GM18858 (cell line): ENCODE results near the gene MTF1.

Experiments used
- ATAC-seq: cut with Tn5 transposase; IDR thresholded peaks from one replicate; pipeline ENCODE4 v1.9.1; 2021; ENCODE audit not compliant: unreplicated experiment

The MTF1 gene

DNA sequence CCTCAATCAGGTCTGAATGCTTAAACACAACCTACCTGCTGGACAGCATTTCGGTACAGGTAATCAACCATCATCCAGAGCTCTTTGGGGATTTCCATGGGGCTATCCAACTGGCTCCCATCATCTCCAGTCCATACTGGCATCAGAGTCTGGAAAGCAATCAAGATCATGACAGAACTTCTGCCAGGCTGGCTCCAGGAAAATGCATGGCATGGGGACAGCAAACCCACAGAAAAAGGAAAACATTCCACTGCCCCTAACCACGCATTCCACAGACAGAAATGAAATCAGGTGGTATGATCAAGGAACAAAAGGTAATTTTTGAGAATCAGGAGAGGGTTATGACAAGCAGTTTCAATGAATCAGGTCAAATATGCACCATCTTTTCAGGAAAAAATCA is 9.1 kb upstream of the MTF1 start:
- no peak for ATAC-seq

DNA sequence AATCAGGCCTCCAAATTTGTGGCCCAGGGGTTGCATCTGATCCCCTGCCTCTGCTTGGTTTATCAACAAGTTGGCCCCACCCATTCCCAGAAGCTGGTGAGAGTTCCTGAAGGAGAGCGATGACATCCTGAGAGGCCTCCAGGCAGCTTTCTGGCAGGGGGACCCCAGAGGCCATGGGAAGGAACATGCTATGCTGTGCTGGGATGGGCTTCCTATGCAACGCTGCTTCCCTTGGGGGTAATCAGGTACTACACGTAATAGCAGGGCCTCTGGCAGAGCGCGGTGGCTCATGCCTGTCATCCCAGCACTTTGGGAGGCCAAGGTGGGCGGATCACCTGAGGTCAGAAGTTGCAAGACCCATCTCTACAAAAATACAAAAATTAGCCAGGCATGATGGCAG is 8.4 kb upstream of the MTF1 start:
- ATAC-seq, result no peak

DNA sequence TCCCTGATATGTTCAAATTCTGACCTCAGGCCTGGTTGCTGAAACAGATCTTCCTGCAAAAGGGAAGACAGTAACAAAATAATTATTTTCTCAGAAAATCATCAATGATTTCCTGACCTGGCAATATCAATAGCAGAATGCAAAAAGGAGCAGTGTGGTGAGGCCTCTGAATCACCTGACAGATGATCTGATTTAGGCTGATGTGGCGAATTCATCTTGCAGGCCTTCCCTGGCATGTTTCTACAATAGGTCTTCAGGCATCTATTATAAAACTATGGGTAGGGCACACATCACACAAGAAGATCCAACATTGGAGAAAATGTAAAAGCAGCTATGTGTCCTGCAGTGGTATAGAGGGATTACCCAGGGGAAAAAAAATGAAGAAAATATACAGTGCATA is 7.1 kb upstream of the MTF1 start:
- no peak for ATAC-seq

DNA sequence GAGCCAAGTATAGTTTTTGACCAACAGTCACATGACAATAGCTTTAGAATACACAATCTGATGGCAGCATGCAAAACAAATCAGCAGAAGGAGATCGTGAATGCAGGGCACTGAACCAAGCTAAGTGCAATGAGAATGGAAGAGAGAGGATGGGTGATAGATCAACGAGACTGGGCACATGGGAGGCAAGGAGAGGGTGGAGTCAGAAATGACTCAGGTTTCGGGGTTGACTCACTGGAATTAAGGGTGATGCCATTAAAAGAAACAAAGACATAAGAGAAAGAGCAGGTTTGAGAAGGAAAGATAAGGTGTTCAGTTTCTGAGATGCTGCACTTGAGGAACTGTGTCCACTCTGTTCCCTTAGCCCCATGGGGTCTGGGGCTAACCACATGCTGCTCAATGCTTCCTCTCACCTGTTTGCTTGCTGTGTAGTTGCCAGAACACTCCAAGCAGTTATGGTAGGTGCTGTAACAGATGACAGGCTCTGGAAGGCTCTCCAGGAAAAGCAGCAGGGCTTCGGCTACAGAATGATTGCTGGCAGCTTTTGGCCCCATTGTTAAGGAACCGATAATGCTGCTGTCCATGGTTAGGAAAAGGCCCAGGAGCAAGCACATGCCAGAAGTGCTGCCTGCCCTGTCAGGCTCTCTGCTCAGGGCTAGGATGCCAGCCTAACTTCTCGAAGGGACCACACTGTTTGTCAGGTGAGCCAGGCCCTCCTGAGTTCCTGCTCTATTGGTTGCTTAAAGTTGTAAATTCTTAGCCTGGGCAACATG is 6.1 kb upstream of the MTF1 start:
- ATAC-seq, result no peak

DNA sequence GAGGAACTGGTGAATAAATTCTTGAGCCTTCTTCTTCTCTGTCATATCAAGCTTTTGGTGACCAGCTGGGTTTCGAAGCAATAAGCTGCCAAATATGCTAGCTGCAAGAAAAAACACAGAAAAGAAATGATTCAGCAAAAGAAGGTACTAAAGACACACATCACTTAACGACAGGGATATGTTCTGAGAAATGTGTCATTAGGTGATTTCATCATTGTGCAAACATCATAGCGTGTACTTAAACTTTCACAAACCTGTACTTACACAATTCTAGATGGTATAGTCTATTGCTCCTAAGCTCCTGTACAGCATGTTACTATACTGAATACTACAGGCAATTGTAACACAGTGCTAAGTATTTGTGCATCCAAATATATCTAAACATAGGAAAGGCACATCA is 2.9 kb upstream of the MTF1 start:
- ATAC-seq, result no peak

DNA sequence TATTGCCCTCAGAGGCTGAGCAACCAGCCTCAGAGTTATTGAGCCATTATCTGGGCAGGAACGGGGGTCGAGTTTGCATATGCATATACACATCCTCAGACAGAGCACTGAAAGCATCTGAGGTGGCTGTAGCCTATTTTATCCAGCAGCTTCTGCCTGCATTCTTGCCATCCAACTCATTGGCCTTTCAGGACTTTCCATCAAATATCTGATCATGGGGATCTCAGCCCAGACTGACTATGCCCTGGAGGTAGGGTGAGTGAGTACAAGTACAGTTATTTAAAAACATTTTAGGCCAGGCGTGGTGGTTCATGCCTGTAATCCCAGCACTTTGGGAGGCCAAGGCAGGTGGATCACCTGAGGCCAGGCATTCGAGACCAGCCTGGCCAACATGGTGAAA is 1.8 kb upstream of the MTF1 start:
- no peak for ATAC-seq

DNA sequence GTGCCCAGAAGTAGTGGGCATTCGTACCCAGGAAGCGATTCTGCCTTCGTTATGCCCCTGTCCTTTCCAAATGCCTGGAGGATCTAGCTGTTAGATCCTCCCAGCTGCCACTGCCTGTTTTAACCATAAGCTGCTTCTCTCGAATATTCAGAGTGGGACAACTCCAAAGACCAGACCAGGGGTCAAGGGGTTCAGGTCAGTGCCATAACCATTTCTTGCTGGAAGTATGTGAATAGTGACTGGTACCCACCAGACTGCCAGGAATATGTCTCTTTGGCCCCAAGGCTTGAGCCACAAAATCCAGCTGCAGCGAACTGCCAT is 914 bp upstream of the MTF1 start:
- no peak for ATAC-seq

DNA sequence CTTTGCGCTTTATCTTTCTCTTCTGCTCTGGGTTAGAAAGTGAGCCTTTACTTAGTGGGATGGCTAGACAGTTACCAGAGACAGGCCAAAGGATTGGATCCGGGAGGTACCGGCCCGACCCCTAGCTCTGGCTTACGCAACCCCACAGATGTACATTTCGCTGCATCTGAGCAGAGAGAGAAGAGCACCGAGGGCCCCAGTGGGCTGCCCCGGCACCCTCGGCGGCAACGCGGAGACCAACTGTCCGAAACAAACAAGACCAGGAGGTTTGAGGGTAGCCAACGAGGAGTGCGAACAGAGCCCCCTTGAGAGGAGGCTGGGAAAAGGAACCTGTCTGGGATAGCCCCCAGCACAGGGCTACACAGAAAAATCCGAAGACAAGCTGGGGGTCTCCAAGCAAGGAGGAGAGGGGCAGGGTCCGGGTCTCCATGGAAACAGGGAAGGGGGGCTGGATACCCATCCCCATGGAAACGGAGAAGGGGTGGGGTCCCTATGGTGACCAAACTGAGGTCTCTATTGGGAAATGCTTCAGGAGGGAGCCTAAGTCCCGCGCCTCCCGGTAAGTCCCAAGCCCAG is 373 bp downstream of the MTF1 start:
- ATAC-seq, result no peak

DNA sequence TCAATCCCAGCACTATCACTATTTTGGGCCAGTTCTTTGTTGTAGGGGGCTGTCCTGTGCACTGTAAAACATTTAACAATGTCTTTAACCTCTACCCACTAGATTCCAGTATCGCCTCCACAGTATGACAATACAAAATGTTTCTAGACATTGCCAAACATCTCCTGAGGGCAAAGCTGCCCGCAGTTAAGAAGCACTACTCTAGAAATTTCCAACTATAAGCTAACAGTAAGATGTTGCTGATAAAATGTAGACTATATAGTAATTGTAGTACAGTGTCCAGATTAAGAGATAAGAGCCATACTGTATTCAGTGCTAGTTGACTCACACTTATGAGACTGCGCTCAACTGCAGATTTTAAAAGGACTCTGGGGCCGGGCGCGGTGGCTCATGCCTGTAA is 5.0 kb downstream of the MTF1 start:
- ATAC-seq, result no peak

DNA sequence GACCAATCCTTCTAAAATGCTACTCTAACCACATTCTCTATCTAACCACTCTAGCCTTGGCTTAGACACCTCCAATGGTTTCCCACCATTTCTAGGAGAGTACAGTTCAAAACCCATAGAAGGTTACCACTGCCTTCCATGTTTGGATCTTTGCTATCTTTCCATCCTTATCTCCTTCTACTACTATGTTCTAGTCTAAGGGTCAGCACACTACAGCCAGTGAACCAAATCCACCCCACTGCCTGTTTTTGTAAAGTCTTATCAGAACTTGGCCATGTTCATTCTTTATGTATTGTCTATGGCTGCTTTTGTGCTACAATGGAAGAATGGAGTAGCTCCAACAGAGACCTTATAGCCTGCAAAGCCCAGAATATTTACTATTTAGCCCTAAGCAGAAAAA is 6.2 kb downstream of the MTF1 start:
- no peak for ATAC-seq

DNA sequence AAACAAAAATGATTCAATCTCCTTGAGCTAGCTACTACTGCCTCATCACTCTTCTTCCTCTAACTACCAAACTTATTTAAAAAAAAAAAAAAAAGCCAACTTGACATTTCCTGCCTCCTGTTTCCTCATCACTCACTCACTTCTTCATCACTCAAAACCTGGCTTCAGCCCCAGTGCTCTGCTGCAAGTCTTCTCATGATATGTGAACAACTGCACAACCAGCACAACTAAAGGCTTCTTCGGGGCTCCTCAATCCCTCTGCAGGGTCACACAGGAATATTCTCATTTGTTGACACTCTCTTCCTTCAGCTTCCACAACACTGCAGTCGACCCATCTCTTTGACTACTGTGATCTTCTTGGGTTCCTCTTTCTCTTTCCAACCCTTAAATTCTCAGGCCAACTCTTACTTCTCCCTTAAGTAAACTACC is 7.6 kb downstream of the MTF1 start:
- ATAC-seq, result no peak

DNA sequence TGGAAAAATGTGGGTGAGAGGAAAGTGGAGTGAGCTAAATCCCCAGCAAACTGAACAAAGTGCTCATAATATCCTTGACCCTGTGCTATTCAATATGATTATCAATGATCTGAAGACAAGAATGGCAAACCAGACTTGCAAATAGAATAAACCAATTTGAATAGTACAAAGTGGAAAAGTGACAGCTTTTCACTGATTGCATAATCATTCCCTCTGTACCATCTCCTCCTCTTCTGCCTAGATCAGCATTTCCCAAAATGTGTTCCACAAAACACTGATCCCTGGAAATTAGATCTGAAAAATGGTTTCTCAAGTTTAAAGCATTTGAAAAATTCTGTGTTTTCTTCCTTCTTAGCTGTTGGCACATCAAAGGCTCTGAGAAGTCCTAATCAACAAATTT is 8.1 kb downstream of the MTF1 start:
- no peak for ATAC-seq

DNA sequence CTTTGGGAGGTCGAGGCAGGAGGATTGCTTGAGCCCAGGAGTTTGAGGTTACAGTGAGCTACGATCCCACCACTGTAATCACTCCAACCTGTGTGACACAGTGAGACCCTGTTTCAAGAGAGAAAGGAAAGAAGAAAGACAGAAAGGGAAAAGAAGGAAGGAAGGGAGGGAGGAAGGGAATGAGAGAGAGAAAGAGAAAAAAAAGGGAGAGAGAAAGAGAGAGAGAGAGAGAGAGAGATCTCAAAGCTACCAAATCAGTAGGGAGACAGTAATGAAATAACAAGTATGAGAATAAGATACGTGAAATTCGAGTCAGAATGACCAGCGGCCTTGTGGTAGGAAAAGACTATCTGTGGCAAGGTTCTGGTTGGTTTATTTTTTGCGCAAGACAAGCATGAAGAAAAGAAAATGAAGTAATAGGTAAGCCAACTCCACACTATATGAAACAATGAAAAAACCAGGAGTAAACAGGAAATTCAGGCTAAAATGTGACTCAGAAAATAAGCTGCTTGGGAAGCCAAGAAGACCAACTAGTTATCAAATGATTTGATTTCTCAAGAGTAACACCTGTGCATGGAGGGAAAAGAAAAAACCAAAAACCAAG is 8.9 kb downstream of the MTF1 start:
- no peak for ATAC-seq

DNA sequence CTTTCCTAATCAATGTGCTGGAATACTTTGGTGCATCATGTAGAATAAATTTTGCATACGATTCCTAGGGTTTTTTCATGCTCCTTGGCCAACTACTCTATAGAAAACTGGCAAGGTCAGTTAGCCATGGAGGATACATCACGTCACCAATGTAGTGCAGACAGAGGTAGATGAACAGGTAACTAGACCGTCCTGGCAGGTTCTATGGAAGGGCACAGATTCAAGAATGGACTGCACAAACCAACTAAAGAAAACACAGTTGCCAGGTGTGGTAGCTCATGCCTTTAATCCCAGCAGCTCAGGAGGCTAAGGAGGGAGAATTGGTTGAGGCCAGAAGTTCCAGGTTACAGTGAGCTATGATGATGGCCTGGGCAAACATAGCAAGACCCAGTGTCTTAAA is 9.9 kb downstream of the MTF1 start:
- no peak for ATAC-seq

DNA sequence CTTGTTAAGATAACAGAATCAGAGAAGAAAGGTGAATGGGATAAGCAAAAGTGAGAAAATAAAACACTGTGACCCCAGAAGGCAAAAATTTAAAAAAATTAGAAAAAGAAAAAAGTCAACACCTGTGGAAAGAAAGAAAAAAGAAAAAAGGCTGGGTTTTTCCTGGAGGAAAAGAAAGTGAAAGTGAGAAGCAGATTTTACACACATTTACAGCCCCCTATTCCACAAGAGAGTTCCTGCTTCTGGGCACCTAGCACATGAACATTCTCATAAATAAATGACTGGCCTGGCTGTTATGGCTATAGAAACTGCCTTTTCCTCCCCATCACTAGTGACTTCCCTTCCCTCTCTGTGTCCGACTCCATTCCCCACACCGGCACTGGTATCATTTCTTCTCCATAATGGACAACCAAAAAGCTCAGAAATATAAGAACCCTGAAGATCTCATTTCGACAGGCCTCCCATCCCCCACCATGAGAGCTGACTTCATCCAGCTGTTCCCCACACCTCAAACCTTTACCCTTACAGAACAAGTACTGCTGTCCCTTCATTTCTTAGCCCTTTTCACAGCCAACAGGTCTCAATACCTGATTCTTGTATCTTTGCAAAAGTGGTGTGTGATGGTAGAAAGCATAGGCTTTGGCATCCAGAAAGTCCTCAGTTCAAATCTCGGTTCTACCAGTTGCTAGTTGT is 12.6 kb downstream of the MTF1 start:
- ATAC-seq, result no peak

DNA sequence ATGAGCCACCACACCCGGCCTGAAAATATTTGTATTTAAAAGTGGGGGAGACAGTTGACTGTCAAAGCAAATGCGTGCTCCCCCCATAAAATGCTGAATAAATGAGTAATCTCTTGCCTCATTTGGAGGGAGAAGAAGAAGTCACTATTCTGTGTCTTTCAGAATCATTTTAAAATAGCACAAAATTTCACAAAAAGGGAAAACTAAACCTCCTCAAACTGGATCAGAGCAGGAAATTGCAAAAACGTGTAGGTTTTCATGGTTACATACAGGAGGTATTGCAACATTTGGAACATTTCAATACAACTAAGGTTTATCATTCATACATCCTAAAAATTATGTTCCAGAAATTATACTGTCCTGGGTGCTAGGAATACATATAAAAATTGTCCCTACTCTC is 13.6 kb downstream of the MTF1 start:
- ATAC-seq, result no peak

DNA sequence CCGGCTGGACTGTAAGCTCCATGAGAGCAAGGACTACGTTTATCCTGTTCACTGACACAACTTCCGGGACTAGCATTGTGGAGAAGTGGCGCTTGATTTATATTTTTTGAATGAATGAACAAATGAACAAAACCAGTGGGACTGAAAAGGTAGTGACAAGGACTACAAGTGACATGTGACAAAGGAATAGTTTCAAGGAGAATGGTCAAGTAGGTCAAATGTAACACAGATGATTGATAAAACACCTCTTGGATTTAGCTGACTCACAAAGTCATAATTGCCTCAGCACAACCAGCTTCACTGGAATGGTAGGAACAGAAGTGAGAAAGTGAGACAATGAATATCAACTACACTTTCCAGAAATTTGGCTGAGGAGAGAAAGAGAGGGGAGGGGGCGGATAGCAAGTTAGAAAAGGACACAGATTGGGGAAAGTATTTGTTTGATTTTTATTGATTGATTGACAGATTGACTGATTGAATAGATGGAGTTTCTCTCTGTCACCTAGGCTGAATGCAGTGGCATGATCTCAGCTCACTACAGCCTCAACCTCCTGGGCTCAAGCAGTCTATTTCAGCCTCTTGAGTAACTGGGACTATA is 14.2 kb downstream of the MTF1 start:
- no peak for ATAC-seq

DNA sequence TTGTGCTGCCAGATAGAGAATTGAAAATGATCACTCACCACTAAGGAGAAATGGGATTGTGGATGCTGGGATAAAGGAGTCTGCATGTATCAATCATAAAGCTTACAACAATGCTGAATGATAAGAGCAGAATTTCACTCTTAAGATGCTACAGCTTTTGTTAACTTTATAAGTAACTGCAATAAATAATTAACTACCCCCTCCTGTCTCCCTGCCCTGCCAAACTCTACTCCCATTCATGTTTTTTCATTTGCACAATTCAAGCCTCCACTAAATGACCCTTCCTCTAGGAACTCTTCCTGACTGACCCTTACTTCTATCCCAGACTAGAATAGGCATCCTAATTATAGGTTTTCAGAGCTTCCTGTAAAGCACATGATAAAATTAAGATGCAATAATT is 14.9 kb downstream of the MTF1 start:
- ATAC-seq, result no peak

DNA sequence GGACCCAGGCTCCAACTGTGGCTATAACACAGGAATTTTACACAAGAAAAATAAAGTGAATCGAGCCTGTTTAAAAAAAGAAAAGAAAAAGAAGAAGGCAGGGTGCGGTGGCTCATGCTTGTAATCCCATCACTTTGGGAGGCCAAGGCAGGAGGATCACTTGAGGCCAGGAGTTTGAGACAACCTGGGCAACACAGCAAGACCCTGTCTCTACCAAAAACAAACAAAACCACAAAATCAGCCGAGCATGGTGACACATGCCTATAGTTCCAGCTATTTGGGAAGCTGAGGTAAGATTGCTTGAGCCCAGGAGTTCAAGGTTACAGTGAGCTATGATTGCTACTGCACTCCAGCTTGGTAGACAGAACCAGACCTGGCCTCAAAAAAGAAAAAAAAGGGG is 17.7 kb downstream of the MTF1 start:
- ATAC-seq, result no peak

DNA sequence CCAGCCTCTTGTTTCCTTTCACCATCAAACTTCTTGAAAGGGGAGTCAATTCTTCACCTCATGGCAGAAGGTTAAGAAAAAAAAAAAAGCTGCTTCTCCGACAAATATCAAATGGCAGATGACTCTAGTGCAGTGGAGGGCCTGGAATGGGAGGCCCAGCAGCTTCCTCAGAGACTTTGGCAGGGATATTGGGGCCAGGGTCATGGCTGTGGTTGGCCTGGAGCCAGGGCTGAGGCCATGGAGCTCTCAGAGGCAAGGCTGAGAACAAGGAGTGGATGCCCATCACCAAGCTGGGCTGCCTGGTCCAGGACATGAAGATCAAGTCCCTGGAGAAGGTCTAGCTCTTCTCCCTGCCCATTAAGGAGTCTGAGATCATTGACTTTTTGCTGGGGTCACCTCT is 18.7 kb downstream of the MTF1 start:
- no peak for ATAC-seq

DNA sequence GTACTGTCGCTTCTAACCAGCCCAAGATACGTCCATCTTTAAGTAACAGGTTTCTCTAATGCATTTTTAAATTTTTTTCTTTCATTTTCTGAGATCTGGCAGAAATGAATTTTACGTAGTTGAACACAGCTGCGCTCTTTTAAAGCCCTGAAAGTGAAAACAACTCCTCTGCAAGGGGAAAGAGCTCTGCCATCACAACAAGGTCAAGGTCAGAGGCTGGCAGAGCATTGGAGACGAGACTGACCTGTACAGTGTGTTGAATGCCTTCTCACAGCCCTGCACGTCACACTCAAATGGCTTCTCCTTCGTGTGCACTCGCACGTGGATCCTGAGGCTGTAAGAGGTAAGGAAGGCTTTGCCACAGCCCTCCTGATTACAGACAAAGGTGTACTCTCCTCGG is 19.7 kb downstream of the MTF1 start:
- no peak for ATAC-seq

DNA sequence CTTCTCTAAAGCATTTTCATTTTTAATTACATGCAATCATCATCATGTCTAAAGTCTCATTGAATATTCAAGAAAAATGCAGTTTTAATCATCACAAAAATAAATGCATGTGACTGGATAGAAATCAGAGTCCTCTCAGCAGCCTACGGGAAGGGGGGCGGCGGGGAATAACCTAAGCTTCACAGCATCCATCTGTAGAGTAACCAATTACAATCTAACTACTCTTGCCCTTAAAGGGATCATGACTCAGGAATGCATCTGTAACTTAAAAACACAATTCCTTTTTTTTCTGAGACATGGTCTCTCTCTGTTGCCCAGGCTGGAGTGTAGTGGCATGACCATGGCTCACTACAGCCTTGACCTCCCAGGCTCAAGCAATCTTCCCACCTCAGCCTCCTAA is 22.6 kb downstream of the MTF1 start:
- ATAC-seq, result no peak
